Stimulated activated CD8-positive, alpha-beta memory T cell treated with anti-CD3 and anti-CD28 coated beads, Interleukin-4, amount 100 ng/mL, for 1 hour (primary cell): ENCODE results near the gene HSPA1L.

Source experiments
- DNase-seq, 2 donors: peaks; one replicate each; pipeline ENCODE4 v3.0.0-alpha.2; 2020; ENCODE audit warnings: low read depth in 2 of 2, low spot score in 1 of 2

The HSPA1L gene

GRCh38 chr6:31784098-31784925 is 30.8 kb downstream of the HSPA1L start:
- DNase-seq = no peak

DNA sequence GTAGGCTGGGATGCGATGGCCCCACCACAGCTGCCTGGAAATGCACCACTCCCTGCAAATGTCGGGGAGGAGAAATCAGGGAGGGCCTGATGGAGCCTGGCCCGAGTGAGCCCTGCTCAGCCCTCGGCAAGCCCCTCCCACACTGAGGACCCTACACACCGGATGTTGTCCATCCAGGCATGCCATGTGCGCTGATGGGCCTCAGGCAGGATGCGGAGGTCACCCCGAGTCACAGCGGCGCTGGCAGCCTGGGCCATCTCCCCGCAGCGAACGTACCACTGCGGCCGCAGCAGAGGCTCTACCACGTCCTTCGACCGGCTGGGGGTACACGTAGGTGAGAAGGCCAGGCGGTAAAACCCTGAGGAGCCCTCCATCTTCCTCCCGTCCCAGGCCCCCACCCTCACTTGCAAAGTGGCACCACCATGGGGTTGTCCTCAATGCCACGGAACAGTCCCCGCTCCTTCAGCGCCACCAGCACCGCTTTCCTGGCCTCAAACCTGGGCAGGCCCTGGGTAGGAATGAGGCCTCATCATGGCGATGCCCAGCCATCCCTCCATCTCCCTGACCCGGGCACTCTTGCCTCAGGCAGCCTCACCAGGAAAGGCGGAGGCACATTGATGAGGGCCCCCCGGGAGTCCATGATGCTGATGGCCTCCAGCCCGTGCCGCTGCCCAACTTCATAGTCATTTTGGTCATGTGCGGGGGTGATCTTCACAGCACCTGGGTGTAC is 32.8 kb downstream of the HSPA1L start:
- DNase-seq = no peak

DNA sequence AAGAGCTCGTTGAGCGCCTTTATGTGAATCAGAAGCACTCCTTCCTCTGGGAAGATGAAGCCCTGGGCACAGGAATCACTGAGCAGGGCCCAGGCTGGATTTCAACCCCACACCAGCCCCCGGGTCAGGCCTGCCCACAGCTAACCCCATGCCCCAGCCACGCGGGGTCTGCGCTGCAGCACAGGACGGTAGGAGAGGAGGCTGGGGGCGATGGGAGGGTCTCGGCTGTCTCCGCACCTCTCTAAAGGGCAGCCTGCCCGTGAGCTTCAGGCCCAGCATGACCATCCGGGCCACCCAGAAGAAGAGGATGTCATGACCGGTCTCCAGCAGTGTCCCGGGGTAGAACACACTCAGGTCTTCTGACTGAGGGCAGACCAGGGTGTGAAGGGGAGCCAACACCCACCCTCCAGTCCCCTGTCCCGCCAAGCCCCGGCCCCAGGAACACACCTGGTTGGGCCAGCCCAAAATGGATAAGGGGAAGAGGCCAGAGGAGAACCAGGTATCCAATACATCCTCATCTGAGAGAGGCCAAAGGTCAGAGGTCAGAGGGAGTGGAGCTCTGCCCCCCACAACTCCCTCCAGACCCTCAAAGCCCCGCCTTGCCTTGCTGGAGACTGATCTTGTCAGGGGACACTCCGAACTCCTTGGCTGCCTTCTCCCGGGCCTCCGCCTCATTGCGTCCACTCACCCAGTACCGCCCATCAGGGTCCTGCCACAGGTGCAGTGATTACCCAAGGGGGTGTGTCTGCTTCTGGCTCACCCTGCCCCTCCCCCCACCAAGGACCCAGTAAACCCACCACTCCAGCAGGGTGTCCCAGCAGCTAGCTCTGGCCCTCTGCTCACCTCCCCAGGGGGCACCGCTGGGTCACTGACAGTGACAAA is 33.6 kb downstream of the HSPA1L start:
- DNase-seq = no peak

GRCh38 chr6:31780507-31781243 is 34.4 kb downstream of the HSPA1L start:
- DNase-seq = no peak

DNA sequence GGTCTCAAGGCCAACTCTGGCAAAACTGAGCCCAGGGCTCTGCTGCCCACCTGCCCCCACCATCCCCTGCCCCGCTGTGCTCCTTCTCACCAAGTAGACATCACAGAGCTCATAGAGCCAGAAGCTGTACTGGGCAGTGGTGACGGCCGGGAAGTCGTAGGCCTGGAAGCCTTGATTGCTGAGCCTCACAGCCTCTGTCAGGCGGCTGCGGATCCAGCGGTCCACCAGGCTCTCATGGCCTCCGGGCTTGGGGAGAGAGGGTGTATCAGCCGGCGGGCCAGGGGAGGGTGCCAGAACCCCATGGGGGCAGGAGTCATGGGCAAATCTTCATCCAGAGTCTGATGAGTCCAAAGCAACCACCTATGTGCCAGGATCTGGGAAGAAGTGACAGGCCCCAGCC is 35.2 kb downstream of the HSPA1L start:
- DNase-seq = no peak

- no peak for DNase-seq
Observed at GRCh38 chr6:31778999-31779885, 35.8 kb downstream of the HSPA1L start.

- DNase-seq = no peak
Observed at GRCh38 chr6:31778193-31778592, 36.9 kb downstream of the HSPA1L start.

- DNase-seq = no peak
Observed at GRCh38 chr6:31777667-31778050, 37.4 kb downstream of the HSPA1L start.

DNA sequence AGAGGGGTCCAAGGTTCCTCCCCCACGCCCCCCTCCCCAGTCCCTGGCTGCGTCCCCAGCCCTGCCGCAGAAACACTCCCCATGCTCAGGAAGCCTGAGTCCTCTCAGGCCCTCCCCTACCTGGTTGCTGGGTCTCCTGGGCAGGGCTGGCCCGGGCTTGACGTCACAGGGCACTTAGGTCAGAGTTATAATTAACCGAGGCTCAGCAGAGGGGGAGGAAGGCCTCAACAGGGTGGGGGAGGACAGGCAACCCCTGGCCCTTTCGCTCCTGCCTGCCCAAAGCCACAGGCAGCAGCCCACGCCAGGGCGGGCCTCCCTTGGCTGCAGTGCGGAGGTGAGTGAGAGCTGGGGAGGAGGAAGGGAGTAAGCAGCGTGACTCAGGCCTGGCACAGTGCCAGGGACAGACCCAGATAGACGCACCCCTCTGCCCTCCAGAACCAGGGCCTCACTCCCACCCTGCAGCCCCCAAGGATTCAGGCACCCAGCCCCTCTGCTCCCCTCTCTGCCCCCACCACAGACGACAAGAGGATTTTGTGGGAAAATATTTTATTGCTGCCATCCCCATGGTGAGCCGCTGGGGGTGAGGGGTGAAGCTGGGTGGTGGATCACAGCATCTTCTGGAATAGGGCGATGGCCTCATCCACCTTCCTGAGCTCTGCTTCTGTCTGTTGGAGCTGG is 38.0 kb downstream of the HSPA1L start, which contains the start of gene VWA7:
Gene VWA7 (minus strand): TSS at position 340 of the 678 bp plus-strand sequence. CDS start 549 bp downstream, outside the sequence.
- peak in 1 of 2 donors; percentile 31 for DNase-seq

- DNase-seq = no peak
Observed at GRCh38 chr6:31776485-31776988, 38.5 kb downstream of the HSPA1L start.

- DNase-seq = no peak
Observed at GRCh38 chr6:31775633-31776484, 39.2 kb downstream of the HSPA1L start.

GRCh38 chr6:31775184-31775583 is 39.9 kb downstream of the HSPA1L start:
- DNase-seq = no peak

- no peak for DNase-seq
Observed at GRCh38 chr6:31771992-31772358, 43.1 kb downstream of the HSPA1L start.

- no peak for DNase-seq
Observed at GRCh38 chr6:31770860-31771259, 44.2 kb downstream of the HSPA1L start.

GRCh38 chr6:31769684-31770371 is 45.3 kb downstream of the HSPA1L start:
- peak; percentile 57 to 67 for DNase-seq

- no peak for DNase-seq
Observed at GRCh38 chr6:31768363-31769257, 46.5 kb downstream of the HSPA1L start.
